Activated naive CD8-positive, alpha-beta T cell treated with anti-CD3 and anti-CD28 coated beads for 36 hours (primary cell): ENCODE measurements around the gene METTL9. TPM values are rescaled to one million over a fixed set of nuclear protein-coding genes. Genes with fewer than 3 reads are reported as not detected.
"Not testable (repeated sequence)": the region's sequence is repeated elsewhere in the genome, so short reads cannot be mapped to it uniquely, and the experiment has no call there.

Experiments used
- DNase-seq: peaks from one replicate; pipeline ENCODE4 v3.0.0; 2021
- H3K27ac Mint-ChIP-seq: one replicate; pipeline ENCODE4 v1.8.0; 2022; ENCODE audit warnings: mild to moderate bottlenecking, moderate library complexity, mixed read lengths
- H3K27me3 Mint-ChIP-seq: one replicate; pipeline ENCODE4 v1.8.0; 2022; ENCODE audit warnings: mild to moderate bottlenecking, mixed read lengths
- H3K36me3 Mint-ChIP-seq: one replicate; pipeline ENCODE4 v1.8.0; 2021; ENCODE audit warnings: mild to moderate bottlenecking, mixed read lengths
- H3K4me1 Mint-ChIP-seq: one replicate; pipeline ENCODE4 v1.8.0; 2021; ENCODE audit warnings: mixed read lengths
- H3K4me3 Mint-ChIP-seq: one replicate; pipeline ENCODE4 v1.8.0; 2022; ENCODE audit warnings: mild to moderate bottlenecking, moderate library complexity, mixed read lengths
- H3K9me3 Mint-ChIP-seq: one replicate; pipeline ENCODE4 v1.8.0; 2022; ENCODE audit warnings: mixed read lengths
- total RNA-seq, 2 experiments: library from RNA; stranded (reverse); gene quantifications; one replicate each; pipeline ENCODE4 v1.2.3, GENCODE V29; 2021

The METTL9 gene
- total RNA-seq = 100 to 1,000 TPM in 1 of 2 experiments, 10 to 100 TPM in 1; 99.5 to 102 TPM

DNA sequence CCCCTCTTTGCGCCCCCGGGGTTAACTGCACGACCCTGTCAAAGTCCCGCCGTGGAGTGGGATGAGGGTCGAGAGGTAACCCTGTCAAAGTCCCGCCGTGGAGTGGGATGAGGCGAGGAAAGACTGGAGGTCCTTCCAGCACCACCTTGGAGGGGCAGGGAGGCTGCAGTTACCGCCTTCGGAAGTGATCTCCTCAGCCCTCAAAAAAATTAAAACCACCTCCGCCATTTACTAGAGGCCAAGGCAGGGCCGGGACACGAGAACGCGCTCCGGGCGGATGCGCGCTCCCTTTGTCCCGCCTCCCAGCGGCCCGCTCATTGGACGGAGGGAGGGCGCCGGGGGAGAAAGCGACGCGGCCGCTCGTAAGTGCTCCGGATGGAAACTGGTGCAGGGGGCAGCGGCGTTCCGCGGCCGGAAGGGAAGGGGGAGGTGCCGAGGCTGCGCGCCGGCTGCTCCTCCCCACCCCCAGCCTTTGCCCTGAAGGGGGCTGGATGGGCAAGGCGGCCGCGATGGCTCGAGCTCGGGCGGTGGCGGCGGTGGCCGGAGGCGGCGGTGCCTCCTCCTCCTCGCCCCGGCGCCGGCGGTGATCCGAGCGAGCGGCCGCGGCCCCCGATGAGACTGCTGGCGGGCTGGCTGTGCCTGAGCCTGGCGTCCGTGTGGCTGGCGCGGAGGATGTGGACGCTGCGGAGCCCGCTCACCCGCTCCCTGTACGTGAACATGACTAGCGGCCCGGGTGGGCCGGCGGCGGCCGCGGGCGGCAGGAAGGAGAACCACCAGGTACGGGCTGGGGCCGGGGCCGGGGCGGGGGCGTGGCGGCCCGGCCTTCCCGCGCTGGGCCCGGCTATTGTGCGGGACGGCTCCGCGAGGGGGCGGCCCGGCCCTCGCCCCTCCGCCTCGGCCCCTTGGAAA is at the start of gene METTL9:
TSS of gene METTL9 (plus strand) at position 456 of the 909 bp plus-strand sequence. CDS start at position 613, 157 bp downstream.
- H3K4me1 Mint-ChIP-seq = peaks cover 55% of the 10 kb centered on the region
- H3K9me3 Mint-ChIP-seq = peaks cover 1% of the 10 kb centered on the region
- peak within 1 kb of the TSS; percentile 86 for H3K4me3 Mint-ChIP-seq
- no peaks in the 10 kb centered on the region for H3K27me3 Mint-ChIP-seq
- peak within 1 kb of the TSS; percentile 92 for H3K27ac Mint-ChIP-seq
- peaks cover 4% of the 10 kb centered on the region for H3K36me3 Mint-ChIP-seq
- DNase-seq = peak; percentile 96

DNA sequence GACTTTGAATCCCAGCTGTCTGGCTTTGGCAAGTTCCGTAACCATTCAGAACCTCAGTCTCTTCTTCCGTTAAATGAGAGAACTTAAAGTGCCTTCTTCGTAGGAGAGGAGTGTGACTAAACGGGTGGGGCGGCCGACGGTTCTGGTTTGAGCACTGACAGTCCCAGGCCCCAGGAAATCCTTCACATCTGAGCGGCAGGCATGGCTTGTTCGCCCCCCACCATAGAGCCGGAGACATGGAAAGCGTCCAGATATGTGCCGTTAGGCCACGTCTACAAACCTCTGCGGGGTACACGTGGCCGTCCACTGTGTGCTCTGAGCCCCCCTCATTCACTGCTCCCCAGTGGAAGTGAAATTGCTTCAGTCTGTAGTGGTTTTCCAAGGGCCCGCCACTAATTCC is 49.4 kb upstream of the METTL9 start:
- not testable (repeated sequence) for H3K27me3 Mint-ChIP-seq, DNase-seq, H3K9me3 Mint-ChIP-seq, H3K4me3 Mint-ChIP-seq, H3K27ac Mint-ChIP-seq, H3K4me1 Mint-ChIP-seq, H3K36me3 Mint-ChIP-seq

DNA sequence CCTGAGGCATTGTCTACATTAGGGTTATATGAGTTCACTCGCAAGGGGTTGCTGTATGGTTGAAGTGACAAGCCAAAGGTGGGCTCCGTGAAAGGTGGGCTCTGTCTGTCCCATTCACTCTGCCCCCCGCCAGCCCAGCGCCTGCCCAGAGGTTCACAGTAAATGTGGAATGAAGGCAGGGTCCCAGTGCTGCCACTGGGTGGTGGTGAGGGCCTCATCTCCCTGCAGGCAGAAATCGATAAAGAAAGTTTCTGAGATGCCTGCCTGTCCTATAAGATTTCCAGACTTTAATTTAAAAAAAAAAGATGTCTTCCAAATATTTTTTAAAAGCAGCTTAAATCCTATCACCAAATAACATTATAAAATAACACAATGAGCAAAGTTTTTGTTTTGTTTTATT is 48.9 kb upstream of the METTL9 start:
- not testable (repeated sequence) for H3K27ac Mint-ChIP-seq, H3K9me3 Mint-ChIP-seq, H3K4me3 Mint-ChIP-seq, H3K4me1 Mint-ChIP-seq, H3K27me3 Mint-ChIP-seq, DNase-seq, H3K36me3 Mint-ChIP-seq

DNA sequence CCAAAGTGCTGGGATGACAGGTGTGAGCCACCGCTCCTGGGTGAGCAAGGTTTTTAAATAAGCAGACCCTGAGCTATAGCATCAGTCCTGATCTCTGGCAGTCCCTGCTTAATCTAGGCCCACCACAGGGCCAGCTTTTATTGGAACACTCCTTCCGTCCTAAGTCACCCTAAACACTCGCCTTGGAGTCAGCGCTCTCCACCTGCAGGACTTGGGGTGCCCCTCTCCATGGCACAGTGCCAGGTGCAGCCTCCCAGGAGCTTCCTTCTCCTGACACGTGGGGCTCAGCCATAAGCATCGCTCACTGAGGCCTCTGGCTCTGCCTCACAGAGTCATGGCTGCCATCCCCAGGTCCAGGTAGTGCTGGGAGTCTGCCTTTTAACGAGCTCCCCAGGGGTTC is 48.3 kb upstream of the METTL9 start:
- H3K27ac Mint-ChIP-seq, DNase-seq, H3K27me3 Mint-ChIP-seq, H3K9me3 Mint-ChIP-seq, H3K36me3 Mint-ChIP-seq, H3K4me3 Mint-ChIP-seq: not testable (repeated sequence)
- peaks cover 11% of the 10 kb centered on the region for H3K4me1 Mint-ChIP-seq

DNA sequence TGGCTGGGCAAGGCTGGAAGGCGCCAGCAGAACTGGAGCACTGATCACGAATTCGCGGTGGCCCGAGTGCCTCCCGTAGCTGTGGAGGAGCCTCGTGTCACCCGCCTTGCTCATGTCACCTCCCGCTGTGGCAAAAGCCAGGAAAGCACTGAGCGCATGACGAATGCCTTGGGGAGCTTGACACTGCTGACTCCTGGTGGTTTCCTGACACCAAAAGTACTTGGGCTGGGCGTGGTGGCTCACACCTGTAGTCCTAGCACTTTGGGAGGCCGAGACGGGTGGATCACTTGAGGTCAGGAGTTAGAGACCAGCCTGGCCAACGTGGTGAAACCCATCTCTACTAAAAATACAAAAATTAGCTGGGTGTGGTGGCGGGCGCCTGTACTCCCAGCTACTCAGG is 47.8 kb upstream of the METTL9 start:
- H3K4me1 Mint-ChIP-seq = peaks cover 11% of the 10 kb centered on the region
- H3K27ac Mint-ChIP-seq, H3K9me3 Mint-ChIP-seq: not testable (repeated sequence)

DNA sequence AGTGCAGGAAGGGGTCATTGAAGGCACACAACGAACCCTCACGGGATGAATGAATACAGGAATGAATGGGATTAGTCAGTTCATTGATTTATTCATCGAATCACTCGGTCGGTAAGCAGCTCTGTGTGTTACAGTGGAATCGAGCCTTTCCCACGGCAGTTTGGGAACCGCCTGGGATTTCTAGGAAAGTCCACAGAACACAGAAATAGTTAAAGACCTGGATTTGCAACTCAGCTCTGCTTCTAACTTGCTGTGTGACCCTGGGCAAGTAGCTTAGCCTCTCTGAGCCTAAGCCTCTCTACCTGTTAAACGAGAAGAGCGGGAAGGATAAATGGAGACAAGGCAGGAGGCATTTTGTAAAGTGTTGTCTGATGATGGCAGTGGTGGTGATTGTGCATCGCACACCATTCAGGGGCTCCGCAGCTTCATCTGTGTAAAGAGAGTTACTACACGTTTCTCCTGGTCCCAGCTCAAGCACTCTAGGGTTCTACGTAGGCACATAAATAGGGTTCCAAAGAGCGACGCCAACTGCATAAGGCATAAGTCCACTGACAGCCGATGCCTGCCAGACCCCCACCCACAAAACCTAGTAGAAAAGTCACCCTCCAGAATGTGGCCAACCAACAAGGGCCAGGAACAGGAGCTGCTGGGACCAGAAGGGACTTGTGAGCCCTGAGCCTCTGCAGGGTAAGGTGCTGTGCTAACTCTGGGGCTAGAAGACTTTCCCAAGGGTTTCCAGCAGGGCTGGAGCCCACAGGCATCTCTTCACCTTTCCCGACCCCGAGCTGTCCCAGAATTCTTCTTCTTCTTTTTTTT is 45.7 kb upstream of the METTL9 start:
- not testable (repeated sequence) for DNase-seq, H3K9me3 Mint-ChIP-seq, H3K4me3 Mint-ChIP-seq, H3K27me3 Mint-ChIP-seq, H3K36me3 Mint-ChIP-seq, H3K27ac Mint-ChIP-seq
- H3K4me1 Mint-ChIP-seq = peaks cover 11% of the 10 kb centered on the region

More for the DNA sequence above, 47.8 kb upstream of the METTL9 start:
- not testable (repeated sequence) for H3K4me3 Mint-ChIP-seq, H3K27me3 Mint-ChIP-seq, DNase-seq, H3K36me3 Mint-ChIP-seq

DNA sequence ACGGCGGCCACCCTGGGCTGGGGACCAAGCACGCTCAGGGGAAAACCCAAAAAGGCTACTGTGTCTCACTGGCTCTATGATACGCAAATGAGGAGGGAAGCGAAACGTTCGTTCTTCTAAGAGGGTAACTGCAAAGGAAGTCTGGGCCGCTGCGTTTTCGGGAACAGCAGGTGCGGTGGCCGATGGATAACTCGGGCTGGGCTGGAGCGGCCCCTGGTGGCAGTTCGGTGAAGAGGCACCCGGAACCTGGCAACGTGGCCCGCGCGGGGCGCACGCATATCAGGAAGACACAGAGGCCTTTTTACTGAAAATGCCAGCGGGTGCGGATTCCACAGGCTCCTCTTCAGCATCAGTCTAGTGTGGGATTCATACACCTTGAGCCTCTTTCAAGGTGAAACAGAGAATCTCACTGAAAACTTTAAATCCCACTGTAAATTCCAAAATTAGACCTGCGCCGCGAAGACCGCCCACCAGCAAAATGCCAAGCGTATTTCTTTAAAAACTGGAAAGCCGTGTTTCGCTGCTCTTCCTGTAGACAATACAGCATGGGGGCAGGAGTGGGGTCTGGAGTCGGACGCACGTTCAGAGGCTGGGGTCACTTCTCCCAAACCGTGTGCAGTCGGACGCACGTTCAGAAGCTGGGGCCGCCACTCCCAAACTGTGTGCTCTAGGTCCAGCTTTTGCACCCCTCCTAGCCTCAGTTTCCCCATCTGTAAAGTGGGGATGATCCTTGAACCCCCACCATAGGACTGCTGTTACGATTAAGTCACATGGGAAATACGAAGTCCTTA is 44.4 kb upstream of the METTL9 start:
- Mint-ChIP-seq H3K9me3 (peaks cover 1% of the 10 kb centered on the region), H3K27ac (peak overlapping the region; percentile 90), H3K4me1 (peaks cover 11% of the 10 kb centered on the region), H3K36me3 (peaks cover 2% of the 10 kb centered on the region), H3K27me3 (peaks cover 5% of the 10 kb centered on the region), H3K4me3 (peak overlapping the region; percentile 67)
- peak; percentile 97 for DNase-seq

DNA sequence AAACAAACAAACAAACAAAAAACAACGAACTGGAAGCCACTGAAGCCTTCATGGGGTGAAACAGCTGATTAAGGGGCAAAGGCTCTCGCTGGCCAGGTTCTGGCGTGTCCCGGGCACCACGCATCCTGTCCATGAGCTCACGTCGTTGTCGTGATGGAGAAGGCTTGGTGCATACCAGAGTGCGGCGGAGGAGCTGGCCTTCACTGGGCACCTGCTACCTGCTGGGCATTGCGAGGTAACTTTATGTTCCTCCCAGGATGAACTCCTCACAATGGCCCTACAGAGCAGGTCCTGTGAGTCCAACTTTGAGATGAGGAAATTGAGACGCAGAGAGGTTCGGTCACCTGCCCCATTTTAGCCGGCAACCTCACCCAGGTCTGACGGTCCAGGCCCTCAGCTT is 43.8 kb upstream of the METTL9 start:
- peaks cover 11% of the 10 kb centered on the region for H3K4me1 Mint-ChIP-seq
- DNase-seq, H3K9me3 Mint-ChIP-seq, H3K27me3 Mint-ChIP-seq, H3K36me3 Mint-ChIP-seq, H3K27ac Mint-ChIP-seq, H3K4me3 Mint-ChIP-seq: not testable (repeated sequence)

DNA sequence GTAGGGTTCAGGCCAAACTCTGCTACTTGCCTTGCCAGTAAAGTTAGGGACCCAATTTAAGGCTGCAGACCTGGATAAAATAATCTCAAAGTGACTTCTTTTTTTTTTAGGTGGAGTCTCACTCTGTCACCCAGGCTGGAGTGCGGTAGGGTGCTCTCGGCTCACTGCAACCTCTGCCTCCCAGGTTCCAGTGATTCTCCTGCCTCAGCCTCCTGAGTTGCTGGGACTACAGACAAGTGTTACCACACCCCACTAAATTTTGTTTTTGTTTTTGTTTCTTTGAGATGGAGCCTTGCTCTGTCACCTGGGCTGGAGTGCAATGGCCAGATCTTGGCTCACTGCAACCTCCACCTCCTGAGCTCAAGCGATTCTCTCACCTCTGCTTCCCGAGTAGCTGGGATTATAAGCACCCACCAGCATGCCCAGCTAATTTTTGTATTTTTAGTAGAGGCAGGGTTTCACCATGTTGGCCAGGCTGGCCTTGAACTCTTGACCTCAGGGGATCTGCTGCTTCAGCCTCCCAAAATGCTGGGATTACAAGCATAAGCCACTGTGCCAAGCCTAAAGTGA is 43.3 kb upstream of the METTL9 start:
- not testable (repeated sequence) for H3K27ac Mint-ChIP-seq, H3K9me3 Mint-ChIP-seq, H3K4me3 Mint-ChIP-seq, H3K36me3 Mint-ChIP-seq, DNase-seq, H3K27me3 Mint-ChIP-seq
- peaks cover 11% of the 10 kb centered on the region for H3K4me1 Mint-ChIP-seq

DNA sequence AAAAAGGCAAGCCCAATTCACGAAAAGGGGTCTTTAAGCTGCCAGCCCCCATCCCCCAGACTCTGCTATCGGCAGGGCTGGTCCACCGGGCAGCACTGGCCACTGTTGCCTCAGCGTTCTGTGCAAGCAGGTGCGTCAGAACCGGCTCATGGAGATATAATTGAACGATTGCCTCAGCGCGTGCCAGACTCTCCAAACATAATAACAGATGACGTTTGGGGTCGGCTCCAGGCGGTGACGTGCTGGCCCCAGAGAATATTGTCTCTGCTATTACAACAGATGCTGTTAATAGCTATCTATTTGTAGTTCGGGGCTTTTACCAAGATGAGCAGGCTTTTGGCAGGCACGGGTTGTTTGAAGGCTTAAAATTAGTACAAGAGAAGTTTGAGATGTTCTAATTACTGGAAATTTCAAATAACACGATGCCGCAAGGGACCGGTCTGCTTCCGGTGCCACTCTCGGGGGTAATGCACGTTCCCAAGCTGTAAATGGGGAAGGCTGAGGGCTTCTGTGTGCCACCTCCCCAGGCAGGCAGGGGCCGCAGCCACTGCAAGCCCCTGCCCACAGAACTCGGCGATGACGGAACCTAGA is 42.6 kb upstream of the METTL9 start:
- not testable (repeated sequence) for H3K36me3 Mint-ChIP-seq, H3K27ac Mint-ChIP-seq, DNase-seq, H3K4me3 Mint-ChIP-seq, H3K9me3 Mint-ChIP-seq, H3K27me3 Mint-ChIP-seq
- H3K4me1 Mint-ChIP-seq = peaks cover 11% of the 10 kb centered on the region

DNA sequence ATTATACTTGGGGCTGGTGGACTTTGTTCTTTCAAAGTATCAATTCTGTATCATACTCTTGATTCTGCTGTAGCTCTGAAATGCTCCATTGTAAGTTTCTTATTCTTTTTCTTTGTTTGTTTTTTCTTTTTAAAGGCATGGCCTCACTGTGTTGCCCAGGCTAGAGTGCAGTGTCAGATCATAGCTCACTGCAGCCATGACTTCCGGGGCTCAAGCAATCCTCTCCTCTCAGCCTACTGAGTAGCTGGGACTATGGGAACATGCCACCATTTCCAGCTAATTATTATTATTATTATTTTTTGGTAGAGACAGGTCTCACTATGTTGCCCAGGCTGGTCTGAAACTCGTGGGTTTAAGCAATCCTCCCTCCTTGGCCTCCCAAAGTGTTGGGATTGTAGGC is 38.9 kb upstream of the METTL9 start:
- Mint-ChIP-seq H3K4me1 (peaks cover 2% of the 10 kb centered on the region), H3K27ac (no peak overlapping the region), H3K9me3 (no peaks in the 10 kb centered on the region), H3K36me3 (no peaks in the 10 kb centered on the region), H3K4me3 (no peak overlapping the region), H3K27me3 (no peaks in the 10 kb centered on the region)
- no peak for DNase-seq

DNA sequence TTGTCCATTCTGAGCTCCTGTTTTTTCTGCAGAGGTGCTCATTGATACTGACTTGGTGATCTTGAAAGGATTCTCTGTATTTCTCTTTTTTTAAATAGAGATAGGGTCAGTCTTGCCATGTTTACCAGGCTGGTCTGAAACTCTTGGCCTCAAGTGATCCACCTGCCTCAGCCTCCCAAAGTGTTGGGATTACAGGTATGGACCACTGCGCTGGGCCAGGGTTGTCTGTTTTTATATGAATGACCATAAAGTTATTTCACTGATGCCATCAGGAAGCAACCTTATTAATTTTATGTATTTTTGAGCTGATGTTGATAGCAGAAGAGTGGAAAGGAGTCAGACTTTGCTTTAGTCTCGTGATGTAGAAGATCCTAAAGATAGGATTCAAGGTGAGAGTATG is 35.7 kb upstream of the METTL9 start:
- Mint-ChIP-seq H3K4me3 (no peak overlapping the region), H3K9me3 (no peaks in the 10 kb centered on the region), H3K4me1 (peaks cover 3% of the 10 kb centered on the region), H3K36me3 (no peaks in the 10 kb centered on the region), H3K27ac (no peak overlapping the region), H3K27me3 (no peaks in the 10 kb centered on the region)
- no peak for DNase-seq

DNA sequence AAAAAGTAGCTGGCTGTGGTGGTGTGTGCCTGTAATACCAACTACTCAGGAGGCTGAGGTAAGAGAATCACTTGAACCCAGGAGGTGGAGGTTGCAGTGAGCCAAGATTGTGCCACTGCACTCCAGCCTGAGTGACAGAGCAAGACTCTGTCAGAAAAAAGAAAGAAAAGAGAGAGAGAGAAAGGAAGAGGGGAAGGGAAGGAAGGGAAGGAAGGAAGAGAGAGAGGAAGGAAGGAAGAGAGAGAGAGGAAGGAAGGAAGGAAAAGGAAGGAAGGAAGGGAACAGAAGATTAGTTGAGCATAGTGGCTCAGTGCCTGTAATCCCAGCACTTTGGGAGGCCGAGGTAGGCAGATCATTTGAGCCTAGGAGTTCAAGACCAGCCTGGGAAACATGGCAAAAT is 35.0 kb upstream of the METTL9 start:
- H3K9me3 Mint-ChIP-seq, H3K4me1 Mint-ChIP-seq, H3K27me3 Mint-ChIP-seq, H3K36me3 Mint-ChIP-seq, H3K27ac Mint-ChIP-seq, DNase-seq, H3K4me3 Mint-ChIP-seq: not testable (repeated sequence)

DNA sequence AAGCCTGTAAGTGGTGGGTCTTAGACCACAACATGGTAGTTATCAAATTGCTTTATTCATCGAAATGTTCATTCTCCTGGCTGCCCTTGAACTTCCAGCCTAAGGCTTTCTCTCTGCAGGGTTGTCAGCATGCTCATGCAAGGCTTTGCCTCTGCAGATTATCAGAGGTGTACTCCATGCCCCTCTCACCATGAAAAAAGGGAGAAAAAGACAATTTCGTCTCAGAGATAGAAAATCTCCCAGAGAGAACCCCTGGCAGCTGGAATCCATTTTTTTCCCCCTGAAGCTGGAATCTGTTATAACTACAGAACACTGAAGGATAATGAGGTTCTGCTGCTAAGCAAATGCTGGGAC is 33.9 kb upstream of the METTL9 start:
- Mint-ChIP-seq H3K27me3 (peaks cover under 1% of the 10 kb centered on the region), H3K4me3 (no peak overlapping the region), H3K9me3 (no peaks in the 10 kb centered on the region), H3K36me3 (no peaks in the 10 kb centered on the region), H3K4me1 (peaks cover 3% of the 10 kb centered on the region), H3K27ac (no peak overlapping the region)
- no peak for DNase-seq
